ENCODE results near the gene GPRC5A.

GRCh38 chr12:12941450-12942350, 50.3 kb downstream of the GPRC5A start:
- TF ChIP-seq NFIC (IDR thresholded peaks at IDR 0.05) (no peak), TAF1 (IDR thresholded peaks at IDR 0.05; ENCODE audit: low read depth) (no peak), RAD21 (IDR thresholded peaks at IDR 0.05; ENCODE audit: low read depth) (no peak)

Data from Ishikawa (cell line).